GM10248 (cell line): ENCODE results near the gene GLI1.
"Not testable (repeated sequence)": the region's sequence is repeated elsewhere in the genome, so short reads cannot be mapped to it uniquely, and the experiment has no call there.

Experiments
- CTCF ChIA-PET: fragments of 300-600 bp; sonication (Branson Sonifier 250); formaldehyde crosslinking; extraction: SDS; loops from one replicate; lab custom pipeline; 2021; ENCODE audit warnings: antibody characterized with exemption; lab: Yijun Ruan, JAX
- POLR2A ChIA-PET: fragments of 350-650 bp; sonication (Branson Sonifier 250); formaldehyde crosslinking; extraction: SDS; loops from one replicate; lab custom pipeline; 2020; ENCODE audit warnings: antibody characterized with exemption; lab: Yijun Ruan, JAX
- DNase-seq: peaks from one replicate; pipeline ENCODE4 v3.0.0; 2012; ENCODE audit errors: extremely low spot score
- CTCF ChIP-seq: IDR thresholded peaks from 2 replicates; pipeline ENCODE4 v1.5.1; 2012; ENCODE audit warnings: mild to moderate bottlenecking, low read depth; ENCODE audit errors: extremely low read depth, missing control alignments, control extremely low read depth

GLI1 gene

GRCh38 chr12:57459750-57460467, at the start of gene GLI1:
Gene GLI1 (plus strand): TSS chr12:57459785. CDS start chr12:57463692, 3,907 bp downstream.
- ChIA-PET POLR2A (interaction anchor here (1.0 to 1.2 kb wide), 2 partner anchors 19 to 60 kb away, joined by 5 to 6 read pairs; partner anchors contain the start of genes ARHGAP9 and DDIT3), CTCF (interaction anchor here (0.7 to 10.2 kb wide), 42 partner anchors 6 to 296 kb away, joined by 3 to 200 read pairs (median 5); partner anchors contain the start of genes ARHGAP9, CDK4, DCTN2 and INHBC)
- no peak for TF ChIP-seq CTCF
- no peak for DNase-seq

- no peak for DNase-seq
- ChIA-PET POLR2A (no interaction called here), CTCF (interaction anchor here (0.7 to 1.8 kb wide), 12 partner anchors 9 to 171 kb away, joined by 3 to 7 read pairs (median 3); partner anchors contain the start of gene GLI1)
- no peak for TF ChIP-seq CTCF
Observed at GRCh38 chr12:57410534-57410933, 49.1 kb upstream of the GLI1 start.

GRCh38 chr12:57414160-57414559, 45.4 kb upstream of the GLI1 start:
- POLR2A ChIA-PET, result interaction anchor here (0.7 kb wide), 1 partner anchor 13 kb away, joined by 3 read pairs; no protein-coding TSS in a partner anchor

GRCh38 chr12:57415088-57415487, 44.5 kb upstream of the GLI1 start:
- DNase-seq, result no peak
- TF ChIP-seq CTCF, result no peak
- POLR2A ChIA-PET, result interaction anchor here (0.7 kb wide), 1 partner anchor 13 kb away, joined by 3 read pairs; no protein-coding TSS in a partner anchor
- CTCF ChIA-PET, result interaction anchor here (1.4 to 1.5 kb wide), 2 partner anchors 15 to 38 kb away, joined by 4 to 6 read pairs; no protein-coding TSS in a partner anchor

More at GRCh38 chr12:57414160-57414559, 45.4 kb upstream of the GLI1 start:
- DNase-seq, result not testable (repeated sequence)
- CTCF ChIA-PET, result interaction anchor here (1.2 to 1.5 kb wide), 4 partner anchors 16 to 106 kb away, joined by 3 to 6 read pairs (median 4); no protein-coding TSS in a partner anchor

GRCh38 chr12:57416039-57416996, 43.3 kb upstream of the GLI1 start:
- ChIA-PET POLR2A (no interaction called here), CTCF (interaction anchor here (1.3 kb wide), 1 partner anchor 55 kb away, joined by 3 read pairs; no protein-coding TSS in a partner anchor)
- TF ChIP-seq CTCF, result no peak
- DNase-seq, result no peak

GRCh38 chr12:57418255-57418654, 41.3 kb upstream of the GLI1 start:
- TF ChIP-seq CTCF, result no peak
- POLR2A ChIA-PET, result no interaction called here
- no peak for DNase-seq
- CTCF ChIA-PET, result interaction anchor here (1.1 to 2.9 kb wide), 4 partner anchors 12 to 175 kb away, joined by 3 to 14 read pairs (median 4); partner anchors contain the start of gene INHBE
